ENCODE measurements around the gene GADD45G. TPM values are rescaled to one million over a fixed set of nuclear protein-coding genes. Genes with fewer than 3 reads are reported as not detected.

Gene GADD45G
- total RNA-seq, 1 experiment from 2014 or later: 10.6 TPM

GRCh38 chr9:89639367-89639795, 34.6 kb downstream of the GADD45G start:
- Mint-ChIP-seq H3K27ac (no peak overlapping the region), H3K27me3 (ENCODE audit: low read depth) (no peaks in the 10 kb centered on the region; the same call in 1 of the 2 replicates), H3K4me1 (peaks cover 8% of the 10 kb centered on the region), H3K36me3 (no peaks in the 10 kb centered on the region), H3K4me3 (no peak overlapping the region), H3K9me3 (peaks cover under 1% of the 10 kb centered on the region; the same call in 1 of the 2 replicates)
- DNase-seq (ENCODE audit: low spot score): no peak
- ATAC-seq: peak; percentile 67
- TF ChIP-seq TEAD4 (CRISPR knock-in tag; IDR thresholded peaks at IDR 0.05): no peak
- TF ChIP-seq IRF2 (CRISPR knock-in tag; IDR thresholded peaks at IDR 0.05; ENCODE audit: borderline replicate concordance, low read depth): no peak
- TF ChIP-seq FOXK1 (CRISPR knock-in tag; IDR thresholded peaks at IDR 0.05): no peak
- no peak for TF ChIP-seq NFATC4 (CRISPR knock-in tag; IDR thresholded peaks at IDR 0.05)
- no peak for TF ChIP-seq IRF1 (CRISPR knock-in tag; IDR thresholded peaks at IDR 0.05)
- ChIA-PET CTCF (interaction anchor here (0.9 to 1.8 kb wide), 8 partner anchors 9 to 175 kb away, joined by 3 to 5 read pairs (median 4); no protein-coding TSS in a partner anchor), POLR2A (no interaction called here)

- POLR2A ChIA-PET: no interaction called here
- Mint-ChIP-seq H3K4me3 (no peak overlapping the region), H3K9me3 (peaks cover 6% of the 10 kb centered on the region; the same call in 1 of the 2 replicates), H3K36me3 (no peaks in the 10 kb centered on the region), H3K4me1 (peaks cover 8% of the 10 kb centered on the region), H3K27me3 (ENCODE audit: low read depth) (no peaks in the 10 kb centered on the region; the same call in 1 of the 2 replicates), H3K27ac (no peak overlapping the region)
- ATAC-seq: no peak
- no peak for TF ChIP-seq MAX (CRISPR knock-in tag; IDR thresholded peaks at IDR 0.05)
- TF ChIP-seq ZNF317 (CRISPR knock-in tag; IDR thresholded peaks at IDR 0.05; ENCODE audit: borderline replicate concordance, low read depth): no peak
- no peak for TF ChIP-seq GABPB1 (CRISPR knock-in tag; IDR thresholded peaks at IDR 0.05)
- no peak for TF ChIP-seq EMX1 (CRISPR knock-in tag; IDR thresholded peaks at IDR 0.05)
- no peak for TF ChIP-seq ZBTB43 (CRISPR knock-in tag; IDR thresholded peaks at IDR 0.05)
- no peak for TF ChIP-seq ATF6 (CRISPR knock-in tag; IDR thresholded peaks at IDR 0.05)
- TF ChIP-seq GTF2I (CRISPR knock-in tag; conservative IDR thresholded peaks at IDR 0.05): no peak
- CTCF ChIA-PET: interaction anchor here (1.1 to 1.4 kb wide), 4 partner anchors 36 to 174 kb away, joined by 3 to 5 read pairs (median 4); no protein-coding TSS in a partner anchor
- no peak for DNase-seq (ENCODE audit: low spot score)
Measured at GRCh38 chr9:89639961-89640360, 35.1 kb downstream of the GADD45G start.

- ChIA-PET POLR2A (no interaction called here), CTCF (no interaction called here)
- Mint-ChIP-seq H3K4me1 (peaks cover 8% of the 10 kb centered on the region), H3K27me3 (ENCODE audit: low read depth) (no peaks in the 10 kb centered on the region; the same call in 1 of the 2 replicates), H3K9me3 (peaks cover 8% of the 10 kb centered on the region), H3K27ac (no peak overlapping the region), H3K36me3 (no peaks in the 10 kb centered on the region), H3K4me3 (no peak overlapping the region)
- DNase-seq (ENCODE audit: low spot score) (no peak), ATAC-seq (no peak)
- TF ChIP-seq HMGA2 (CRISPR knock-in tag; IDR thresholded peaks at IDR 0.05): no peak
- TF ChIP-seq AR (CRISPR knock-in tag; IDR thresholded peaks at IDR 0.05): no peak
- TF ChIP-seq NR1H2 (CRISPR knock-in tag; IDR thresholded peaks at IDR 0.05): no peak
- TF ChIP-seq ZNF263 (CRISPR knock-in tag; IDR thresholded peaks at IDR 0.05; ENCODE audit: low read depth): no peak
- TF ChIP-seq ESRRA (CRISPR knock-in tag; IDR thresholded peaks at IDR 0.05; ENCODE audit: borderline replicate concordance): no peak
- no peak for TF ChIP-seq ZNF532 (CRISPR knock-in tag; IDR thresholded peaks at IDR 0.05; ENCODE audit: borderline replicate concordance)
- TF ChIP-seq ETV6 (CRISPR knock-in tag; IDR thresholded peaks at IDR 0.05): no peak
- no peak for TF ChIP-seq ZNF512 (CRISPR knock-in tag; IDR thresholded peaks at IDR 0.05; ENCODE audit: borderline replicate concordance)
Measured at GRCh38 chr9:89640361-89640760, 35.5 kb downstream of the GADD45G start.
